ENCODE measurements around the gene PHKA2. TPM values are rescaled to one million over a fixed set of nuclear protein-coding genes. Genes with fewer than 3 reads are reported as not detected.
A peak's percentile ranks its signal among the peaks of the same experiment; 100 is the strongest.

Gene PHKA2
- total RNA-seq, 1 donor from 2014 or later = 13.2 TPM

- H3K36me3 Mint-ChIP-seq (ENCODE audit: unreplicated experiment) = no peaks in the 10 kb centered on the region
Observed at GRCh38 chrX:18937173-18937572, 46.7 kb downstream of the PHKA2 start.

GRCh38 chrX:18935893-18936292 is 48.0 kb downstream of the PHKA2 start:
- Mint-ChIP-seq H3K36me3 (ENCODE audit: unreplicated experiment) (no peaks in the 10 kb centered on the region), H3K9me3 (ENCODE audit: unreplicated experiment) (no peaks in the 10 kb centered on the region), H3K27ac (ENCODE audit: unreplicated experiment) (no peak overlapping the region)

More at GRCh38 chrX:18937173-18937572, 46.7 kb downstream of the PHKA2 start:
- no peak overlapping the region for H3K27ac Mint-ChIP-seq (ENCODE audit: unreplicated experiment)
- no peak for TF ChIP-seq CTCF (IDR thresholded peaks at IDR 0.05; ENCODE audit: partially characterized antibody, unreplicated experiment)
- H3K4me3 Mint-ChIP-seq (ENCODE audit: unreplicated experiment) = no peak overlapping the region
- H3K9me3 Mint-ChIP-seq (ENCODE audit: unreplicated experiment) = no peaks in the 10 kb centered on the region
- H3K27me3 Mint-ChIP-seq (ENCODE audit: unreplicated experiment) = no peaks in the 10 kb centered on the region
- no peak for DNase-seq
- no peaks in the 10 kb centered on the region for H3K4me1 Mint-ChIP-seq (ENCODE audit: low read depth, unreplicated experiment)

GRCh38 chrX:18934708-18935107 is 49.2 kb downstream of the PHKA2 start:
- DNase-seq = no peak
- H3K4me3 Mint-ChIP-seq (ENCODE audit: unreplicated experiment) = no peak overlapping the region
- H3K9me3 Mint-ChIP-seq (ENCODE audit: unreplicated experiment) = no peaks in the 10 kb centered on the region
- no peaks in the 10 kb centered on the region for H3K4me1 Mint-ChIP-seq (ENCODE audit: low read depth, unreplicated experiment)
- no peaks in the 10 kb centered on the region for H3K27me3 Mint-ChIP-seq (ENCODE audit: unreplicated experiment)
- TF ChIP-seq CTCF (IDR thresholded peaks at IDR 0.05; ENCODE audit: partially characterized antibody, unreplicated experiment) = no peak
- H3K36me3 Mint-ChIP-seq (ENCODE audit: unreplicated experiment) = no peaks in the 10 kb centered on the region
- no peak overlapping the region for H3K27ac Mint-ChIP-seq (ENCODE audit: unreplicated experiment)

More at GRCh38 chrX:18935893-18936292, 48.0 kb downstream of the PHKA2 start:
- Mint-ChIP-seq H3K4me1 (ENCODE audit: low read depth, unreplicated experiment) (no peaks in the 10 kb centered on the region), H3K4me3 (ENCODE audit: unreplicated experiment) (no peak overlapping the region), H3K27me3 (ENCODE audit: unreplicated experiment) (no peaks in the 10 kb centered on the region)
- no peak for DNase-seq
- TF ChIP-seq CTCF (IDR thresholded peaks at IDR 0.05; ENCODE audit: partially characterized antibody, unreplicated experiment) = no peak

- Mint-ChIP-seq H3K36me3 (ENCODE audit: unreplicated experiment) (no peaks in the 10 kb centered on the region), H3K4me3 (ENCODE audit: unreplicated experiment) (no peak overlapping the region), H3K27me3 (ENCODE audit: unreplicated experiment) (no peaks in the 10 kb centered on the region), H3K4me1 (ENCODE audit: low read depth, unreplicated experiment) (no peaks in the 10 kb centered on the region), H3K27ac (ENCODE audit: unreplicated experiment) (no peak overlapping the region), H3K9me3 (ENCODE audit: unreplicated experiment) (no peaks in the 10 kb centered on the region)
- TF ChIP-seq CTCF (IDR thresholded peaks at IDR 0.05; ENCODE audit: partially characterized antibody, unreplicated experiment) = no peak
- no peak for DNase-seq
Observed at GRCh38 chrX:18933617-18934016, 50.3 kb downstream of the PHKA2 start.

GRCh38 chrX:18931972-18932371 is 51.9 kb downstream of the PHKA2 start:
- TF ChIP-seq CTCF (IDR thresholded peaks at IDR 0.05; ENCODE audit: partially characterized antibody, unreplicated experiment) = peak; percentile 25
- Mint-ChIP-seq H3K9me3 (ENCODE audit: unreplicated experiment) (no peaks in the 10 kb centered on the region), H3K4me1 (ENCODE audit: low read depth, unreplicated experiment) (no peaks in the 10 kb centered on the region), H3K4me3 (ENCODE audit: unreplicated experiment) (no peak overlapping the region), H3K27ac (ENCODE audit: unreplicated experiment) (no peak overlapping the region), H3K36me3 (ENCODE audit: unreplicated experiment) (no peaks in the 10 kb centered on the region), H3K27me3 (ENCODE audit: unreplicated experiment) (no peaks in the 10 kb centered on the region)
- no peak for DNase-seq
